ENCODE results near the gene WDR54. TPM values are rescaled to one million over a fixed set of nuclear protein-coding genes. Genes with fewer than 3 reads are reported as not detected.

WDR54 gene
- total RNA-seq, 1 donor from 2014 or later = 14.5 TPM

DNA sequence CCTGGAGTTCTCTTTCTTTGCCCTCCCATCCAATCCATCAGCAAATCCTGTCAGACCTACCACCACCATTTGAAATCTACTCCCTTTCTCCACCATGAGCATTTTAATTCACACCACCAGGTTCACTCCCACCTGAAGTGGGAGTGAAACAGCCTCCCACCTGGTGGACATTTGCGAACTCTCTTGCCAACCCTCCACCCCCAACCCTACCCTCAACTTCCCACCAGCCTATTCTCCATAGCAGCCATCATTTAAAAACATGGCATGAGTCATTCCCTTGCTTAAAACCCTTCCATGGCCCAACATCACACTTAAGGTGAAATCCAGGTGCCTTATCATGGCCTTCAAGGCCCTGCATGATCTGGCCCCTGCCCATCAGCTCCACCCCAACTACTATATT, 16.7 kb downstream of the WDR54 start:
- TF ChIP-seq, protein P1, sequence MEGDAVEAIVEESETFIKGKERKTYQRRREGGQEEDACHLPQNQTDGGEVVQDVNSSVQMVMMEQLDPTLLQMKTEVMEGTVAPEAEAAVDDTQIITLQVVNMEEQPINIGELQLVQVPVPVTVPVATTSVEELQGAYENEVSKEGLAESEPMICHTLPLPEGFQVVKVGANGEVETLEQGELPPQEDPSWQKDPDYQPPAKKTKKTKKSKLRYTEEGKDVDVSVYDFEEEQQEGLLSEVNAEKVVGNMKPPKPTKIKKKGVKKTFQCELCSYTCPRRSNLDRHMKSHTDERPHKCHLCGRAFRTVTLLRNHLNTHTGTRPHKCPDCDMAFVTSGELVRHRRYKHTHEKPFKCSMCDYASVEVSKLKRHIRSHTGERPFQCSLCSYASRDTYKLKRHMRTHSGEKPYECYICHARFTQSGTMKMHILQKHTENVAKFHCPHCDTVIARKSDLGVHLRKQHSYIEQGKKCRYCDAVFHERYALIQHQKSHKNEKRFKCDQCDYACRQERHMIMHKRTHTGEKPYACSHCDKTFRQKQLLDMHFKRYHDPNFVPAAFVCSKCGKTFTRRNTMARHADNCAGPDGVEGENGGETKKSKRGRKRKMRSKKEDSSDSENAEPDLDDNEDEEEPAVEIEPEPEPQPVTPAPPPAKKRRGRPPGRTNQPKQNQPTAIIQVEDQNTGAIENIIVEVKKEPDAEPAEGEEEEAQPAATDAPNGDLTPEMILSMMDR (IDR thresholded peaks at IDR 0.05) = no peak
- H3K36me3 ChIP-seq = no peaks in the 10 kb centered on the region
- no peak overlapping the region for H3K4me3 ChIP-seq
- intact Hi-C loops (cut with DNase I) = no loop called here
- no peak overlapping the region for H3K27ac ChIP-seq
- peaks cover 16% of the 10 kb centered on the region for H3K27me3 ChIP-seq (ENCODE audit: low read depth)
- no peak for DNase-seq
- H3K9me3 ChIP-seq = no peaks in the 10 kb centered on the region
- H3K4me1 ChIP-seq = peaks cover 48% of the 10 kb centered on the region
- no peak for ATAC-seq

DNA sequence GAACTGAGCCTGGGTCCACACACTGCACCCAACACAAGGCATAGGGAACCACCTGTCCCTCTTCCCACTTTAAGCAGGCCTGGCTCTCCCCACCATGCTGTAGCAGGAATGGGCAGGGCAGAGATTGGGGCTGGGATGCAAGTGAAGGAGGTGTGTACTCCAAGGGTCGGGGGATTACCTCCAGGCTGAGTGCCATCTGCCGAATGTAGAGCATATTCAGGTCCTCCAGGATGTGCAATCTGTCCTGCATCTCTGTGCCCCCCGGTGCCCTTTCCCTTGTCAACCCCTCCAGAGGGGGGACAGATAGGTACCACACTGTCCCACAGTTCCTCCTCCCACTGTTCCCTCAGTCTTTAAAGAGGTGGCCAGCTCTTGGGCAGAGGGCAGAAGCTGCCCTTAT, 17.8 kb downstream of the WDR54 start:
- ATAC-seq (no peak), DNase-seq (no peak)
- Histone ChIP-seq H3K27ac (peak overlapping the region; percentile 91), H3K4me1 (peaks cover 54% of the 10 kb centered on the region), H3K36me3 (no peaks in the 10 kb centered on the region), H3K9me3 (no peaks in the 10 kb centered on the region), H3K4me3 (peak overlapping the region; percentile 64), H3K27me3 (ENCODE audit: low read depth) (peaks cover 17% of the 10 kb centered on the region)
- TF ChIP-seq, protein P1 (IDR thresholded peaks at IDR 0.05) = no peak
- intact Hi-C loops (cut with DNase I) = no loop called here

DNA sequence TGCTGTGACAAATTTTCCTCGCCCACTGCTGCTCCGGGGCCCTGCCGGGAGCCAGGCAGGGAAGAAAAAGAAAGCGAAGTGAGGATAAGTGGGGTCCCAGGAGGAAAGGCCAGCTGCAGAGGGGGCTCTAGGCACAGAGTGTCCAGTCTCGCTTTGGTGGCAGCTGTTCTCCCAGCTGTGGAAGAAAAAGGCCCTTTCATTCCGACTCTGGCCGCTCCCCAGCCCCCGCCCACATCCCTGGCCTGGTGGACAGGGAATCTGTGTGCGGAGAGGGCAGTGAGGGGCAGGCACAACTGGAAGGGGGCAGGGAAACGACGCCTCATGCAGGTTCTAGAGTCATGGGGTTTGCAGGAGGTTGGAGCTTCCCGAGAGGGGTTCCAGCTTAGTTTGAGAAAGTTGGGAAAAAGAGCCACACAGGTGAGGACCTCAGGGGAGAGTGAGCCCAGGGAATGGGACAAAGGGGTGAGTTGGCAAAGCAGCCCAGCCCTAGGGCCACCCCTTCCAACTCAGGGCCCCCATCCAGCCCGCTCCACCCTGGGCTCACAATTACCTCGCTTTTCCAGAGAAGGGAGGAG, 18.4 kb downstream of the WDR54 start:
- TF ChIP-seq, protein P1 (IDR thresholded peaks at IDR 0.05) = no peak
- ATAC-seq (peak in 1 of 2 donors; percentile 7), DNase-seq (no peak)
- Histone ChIP-seq H3K27me3 (ENCODE audit: low read depth) (peaks cover 17% of the 10 kb centered on the region), H3K36me3 (no peaks in the 10 kb centered on the region), H3K9me3 (no peaks in the 10 kb centered on the region), H3K4me3 (peak overlapping the region; percentile 64), H3K4me1 (peaks cover 54% of the 10 kb centered on the region), H3K27ac (peak overlapping the region; percentile 91)
- intact Hi-C loops (cut with DNase I) = no loop called here

DNA sequence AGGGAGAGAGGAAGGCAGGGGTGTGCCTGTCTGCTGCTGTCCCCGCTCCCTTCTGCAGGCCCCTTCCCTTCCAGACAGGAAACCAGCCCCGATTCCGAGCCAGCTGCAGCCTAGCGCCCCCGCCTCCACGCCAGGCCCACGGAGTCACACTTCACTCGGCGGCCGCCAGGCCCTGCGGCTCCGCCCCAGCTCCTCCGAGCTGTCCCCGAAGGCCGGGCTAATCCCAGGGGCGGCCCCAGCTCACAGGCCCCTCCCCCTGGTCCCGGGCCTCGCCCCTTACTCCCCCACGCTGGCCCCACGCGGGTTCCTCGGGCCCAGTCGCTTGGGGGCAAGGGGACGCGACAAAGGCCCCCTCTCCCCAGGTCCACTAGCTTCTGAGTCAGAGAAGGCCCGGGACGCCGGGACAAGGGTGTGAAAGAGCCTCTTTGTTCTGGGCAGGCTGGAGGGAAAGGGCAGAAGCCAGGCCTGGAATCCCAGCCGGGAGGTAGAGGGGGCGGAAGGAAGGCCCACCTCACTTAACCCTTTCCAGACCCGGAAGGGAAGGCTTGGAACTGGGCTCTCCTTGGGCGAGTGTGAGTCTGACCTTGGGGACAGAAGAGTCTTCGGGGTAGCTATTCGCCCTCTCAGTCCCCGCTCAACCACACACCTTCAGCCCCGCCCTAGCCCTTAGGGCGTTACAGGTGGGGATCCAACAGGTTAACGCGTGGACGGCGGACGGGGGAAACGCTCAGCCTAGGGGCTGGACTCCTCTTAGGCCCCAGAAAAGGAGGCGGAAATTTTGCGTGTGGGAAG, 19.0 kb downstream of the WDR54 start:
- peak; percentile 93 to 94 for ATAC-seq
- peak overlapping the region; percentile 64 for H3K4me3 ChIP-seq
- no peaks in the 10 kb centered on the region for H3K9me3 ChIP-seq
- DNase-seq = peak; percentile 87
- H3K36me3 ChIP-seq = no peaks in the 10 kb centered on the region
- intact Hi-C loops (cut with DNase I) = no loop called here
- TF ChIP-seq, protein P1 (IDR thresholded peaks at IDR 0.05) = peak; percentile 28
- peak overlapping the region; percentile 91 for H3K27ac ChIP-seq
- H3K27me3 ChIP-seq (ENCODE audit: low read depth) = peaks cover 17% of the 10 kb centered on the region
- H3K4me1 ChIP-seq = peaks cover 54% of the 10 kb centered on the region

DNA sequence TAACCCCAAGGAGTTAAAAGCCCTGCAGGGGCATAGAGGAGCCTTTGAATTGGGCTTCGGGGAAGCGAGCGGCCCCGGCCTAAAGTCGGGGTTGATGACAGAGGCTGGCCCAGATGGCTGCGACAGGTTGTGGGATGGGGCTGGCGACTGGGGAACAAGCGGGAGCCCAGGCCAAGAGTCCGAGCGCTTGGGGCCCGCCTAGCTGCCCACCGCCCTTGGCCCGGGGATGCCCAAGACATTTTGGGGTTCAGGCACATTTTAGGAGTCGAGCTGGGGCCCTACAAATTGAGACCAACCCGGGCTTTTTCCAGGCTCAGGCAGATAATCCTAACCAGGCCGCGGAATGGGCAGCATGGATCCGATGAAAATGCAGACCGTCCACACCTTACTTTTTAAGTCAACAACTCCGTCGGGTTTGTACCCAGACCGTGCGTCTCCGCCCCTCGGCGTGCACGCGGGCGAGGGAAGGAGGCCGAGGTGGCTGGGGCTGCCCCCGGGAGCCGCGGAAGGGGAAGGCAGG, 19.7 kb downstream of the WDR54 start:
- ATAC-seq = peak; percentile 47 to 60
- intact Hi-C loops (cut with DNase I) = no loop called here
- TF ChIP-seq, protein P1 (IDR thresholded peaks at IDR 0.05) = no peak
- H3K27me3 ChIP-seq (ENCODE audit: low read depth) = peaks cover 17% of the 10 kb centered on the region
- no peaks in the 10 kb centered on the region for H3K36me3 ChIP-seq
- no peak for DNase-seq
- H3K4me1 ChIP-seq = peaks cover 54% of the 10 kb centered on the region
- peak overlapping the region; percentile 91 for H3K27ac ChIP-seq
- peak overlapping the region; percentile 64 for H3K4me3 ChIP-seq
- H3K9me3 ChIP-seq = no peaks in the 10 kb centered on the region
